ENCODE results near the gene ACTMAP. TPM values are rescaled to one million over a fixed set of nuclear protein-coding genes. Genes with fewer than 3 reads are reported as not detected.

ACTMAP gene
- total and polyA plus RNA-seq, 2 of the 8 experiments (the other 6 are each of a cell fraction or from before 2014, with no cell fraction given) = 24.1 to 26.5 TPM

- Histone ChIP-seq H4K91ac (replicated peaks; ENCODE audit: insufficient read length, low read length) (no peak overlapping the region), H2AFZ (ENCODE audit: low read length) (no peak overlapping the region), H3K4me2 (ENCODE audit: insufficient read depth in 1 of 2, low read depth in 2 of 2, low read length in 2 of 2) (peak overlapping the region in 1 of 2 experiments; percentile 35; a peak in 2 of 4 replicates), H2BK12ac (ENCODE audit: low read depth, low read length) (peak overlapping the region; percentile 68; the same call in 1 of the 2 replicates), H4K8ac (ENCODE audit: extremely low read depth, insufficient read depth, low read length) (no peak overlapping the region; the same call in 1 of the 2 replicates), H3K4me1 (replicated peaks in 1 of 4; ENCODE audit: control insufficient read depth in 3 of 4, insufficient read depth in 4 of 4, low read length in 3 of 4) (peaks cover 0 to 20% (median 5%) of the 10 kb centered on the region in 4 experiments; a peak in 4 of 7 replicates), H2BK5ac (ENCODE audit: low read depth, low read length) (peak overlapping the region; percentile 72; the same call in 1 of the 2 replicates), H4K5ac (ENCODE audit: insufficient read length, low read depth, low read length) (no peak overlapping the region), H3K4me3 (ENCODE audit: extremely low read depth in 1 of 4, insufficient read depth in 2 of 4, low read depth in 3 of 4, low read length in 4 of 4) (no peak overlapping the region; a peak in 1 of 8 replicates), H3K4ac (replicated peaks; ENCODE audit: insufficient read length, low read depth, low read length) (no peak overlapping the region), H2BK120ac (replicated peaks; ENCODE audit: low read depth, low read length) (no peak overlapping the region), H4K20me1 (replicated peaks in 1 of 2; ENCODE audit: control insufficient read depth in 1 of 2, insufficient read depth in 2 of 2, low read length in 2 of 2) (peaks cover 0 to 4% of the 10 kb centered on the region in 2 experiments), H3K18ac (ENCODE audit: extremely low read depth, low read length) (no peak overlapping the region; the same call in 1 of the 2 replicates), H3K23ac (ENCODE audit: insufficient read length) (no peak overlapping the region), H2AK5ac (ENCODE audit: low read depth, low read length) (no peak overlapping the region; the same call in 1 of the 2 replicates), H3K79me2 (ENCODE audit: control insufficient read depth in 1 of 2, insufficient read depth in 2 of 2, low read length in 2 of 2) (peaks cover 0 to 20% of the 10 kb centered on the region in 2 experiments; a peak in 1 of 4 replicates), H3K9ac (replicated peaks in 1 of 4; ENCODE audit: extremely low read depth in 1 of 4, low read depth in 3 of 4, low read length in 3 of 4) (peak overlapping the region in 1 of 4 experiments; percentile 40; a peak in 1 of 7 replicates), H3K9me3 (ENCODE audit: insufficient read depth in 2 of 2, low read depth in 1 of 2, low read length in 1 of 2) (no peaks in the 10 kb centered on the region), H3K14ac (ENCODE audit: insufficient read length) (no peak overlapping the region), H3K79me1 (ENCODE audit: low read depth, low read length) (no peaks in the 10 kb centered on the region; the same call in 1 of the 2 replicates), H3K36me3 (ENCODE audit: control insufficient read depth in 2 of 4, insufficient read depth in 4 of 4, low read length in 3 of 4) (peaks cover 0 to 11% (median 1%) of the 10 kb centered on the region in 4 experiments; a peak in 3 of 8 replicates), H3K27me3 (replicated peaks in 1 of 4; ENCODE audit: control insufficient read depth in 3 of 4, extremely low read depth in 1 of 4, insufficient read depth in 3 of 4, low read length in 3 of 4) (no peaks in the 10 kb centered on the region), H2BK20ac (ENCODE audit: low read length) (no peak overlapping the region), H3K23me2 (ENCODE audit: low read depth, low read length) (peaks cover 7% of the 10 kb centered on the region), H3K56ac (replicated peaks; ENCODE audit: insufficient read length, low read depth, low read length) (no peak overlapping the region), H2BK15ac (ENCODE audit: low read length) (0 out of 2 replicates have a peak overlapping the region, but pooled peaks have one; percentile 77), H3K27ac (ENCODE audit: low read depth, low read length) (no peak overlapping the region)
- 89% methylated on average over 7 of the region's 7 CpGs; no CpG with 5 or more reads in 1 of the 2 experiments for WGBS, 2 experiments (ENCODE audit: extremely low coverage in 1 of 2, insufficient coverage in 1 of 2, insufficient read length in 1 of 2, insufficient replicate concordance in 2 of 2, low coverage in 1 of 2, low lambda C conversion rate in 2 of 2, missing lambda C conversion rate in 1 of 2)
- TF ChIP-seq JUND (IDR thresholded peaks at IDR 0.05; ENCODE audit: low read length) (no peak), CEBPB (IDR thresholded peaks at IDR 0.05; ENCODE audit: low read depth, low read length) (peak; percentile 74; the same call in 1 of the 2 replicates)
- FAIRE-seq (no peak), DNase-seq (ENCODE audit: low read depth in 1 of 2, low spot score in 2 of 2) (no peak)
- ChIA-PET POLR2A (ENCODE audit: partially characterized antibody) (interaction anchor here (0.8 to 12.4 kb wide), 20 partner anchors 8 to 78 kb away, joined by 3 to 120 read pairs (median 5); partner anchors contain the start of genes ACTMAP, COQ8B, EGLN2 and ITPKC), CTCF (ENCODE audit: partially characterized antibody) (interaction anchor here (1.2 to 4.7 kb wide), 9 partner anchors 10 to 74 kb away, joined by 3 to 26 read pairs (median 4); partner anchors contain the start of gene ITPKC)
Measured at GRCh38 chr19:40745402-40745780, 4.9 kb downstream of the ACTMAP start.

All from H1 (cell line).